ENCODE results near the gene B4GALT1.
"Not testable (repeated sequence)": the region's sequence is repeated elsewhere in the genome, so short reads cannot be mapped to it uniquely, and the experiment has no call there.

Gene B4GALT1

DNA sequence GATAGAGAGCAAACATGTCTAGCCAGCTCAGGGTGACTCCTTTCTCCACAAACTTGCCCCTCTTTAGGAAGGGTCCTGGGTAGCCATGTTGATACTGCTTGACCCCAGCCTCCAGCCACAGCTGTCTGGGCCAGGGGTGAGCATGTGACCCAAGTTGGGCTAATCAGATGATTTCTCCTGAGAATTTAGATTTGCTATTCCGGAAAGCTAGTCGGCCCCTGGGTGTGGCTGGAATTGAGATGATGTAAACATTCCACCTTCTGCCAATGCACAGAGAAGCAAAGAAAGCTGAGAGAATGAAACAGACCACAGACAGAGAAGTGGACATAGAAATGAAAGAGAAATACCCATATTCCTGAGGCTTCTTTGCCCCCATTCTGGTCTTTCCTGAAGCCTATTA lies 17.8 kb upstream of the B4GALT1 start:
- DNase-seq (ENCODE audit: low spot score), result no peak

DNA sequence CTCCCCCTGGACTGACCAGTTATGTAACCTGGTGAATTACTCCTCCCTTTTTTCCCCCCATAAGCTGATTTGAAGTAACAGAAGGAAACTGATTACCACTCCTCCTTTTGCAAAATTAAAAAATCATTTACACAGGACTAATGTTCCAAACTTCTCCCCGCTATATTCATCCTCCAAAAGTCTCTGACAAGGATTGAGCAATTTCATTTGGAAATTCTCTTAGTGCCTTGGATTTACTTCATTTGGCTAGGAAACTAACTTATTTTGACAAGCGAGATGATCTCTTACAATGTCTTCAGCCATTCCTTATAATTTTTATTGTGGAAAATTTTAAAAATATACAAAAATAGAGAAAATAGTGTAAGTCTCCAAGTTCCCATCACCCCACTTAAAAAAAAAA lies 15.4 kb upstream of the B4GALT1 start:
- no peak for DNase-seq (ENCODE audit: low spot score)

DNA sequence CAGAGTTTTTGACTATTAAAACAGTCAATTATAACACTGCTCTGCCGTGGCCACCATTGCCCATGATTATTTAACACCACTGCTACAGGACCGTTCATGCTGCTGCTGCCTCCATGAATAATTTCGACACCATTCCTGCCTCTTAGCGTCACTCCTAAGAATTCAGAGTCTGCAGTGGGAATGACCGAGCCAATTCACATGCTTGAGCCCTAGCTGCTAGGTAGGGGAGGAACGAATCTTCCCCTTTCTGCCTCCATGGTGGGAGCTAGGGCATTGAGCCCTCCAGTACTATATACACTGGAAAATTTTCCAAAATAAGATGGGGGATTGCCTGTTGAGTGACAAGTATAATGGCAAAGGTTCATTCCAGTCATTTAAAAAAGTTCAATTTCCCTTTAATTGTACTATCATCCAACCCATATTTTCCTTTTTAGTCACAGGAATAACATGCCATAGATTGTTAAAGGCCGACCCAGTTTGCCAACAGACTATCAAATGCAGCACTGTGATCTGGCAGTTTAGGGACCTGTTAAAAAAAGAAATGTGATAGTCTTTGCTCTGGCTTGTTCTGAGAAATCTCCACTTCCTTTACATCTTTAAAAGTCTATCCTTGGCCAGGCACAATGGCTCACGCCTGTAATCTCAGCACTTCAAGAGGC lies 13.5 kb upstream of the B4GALT1 start:
- DNase-seq (ENCODE audit: low spot score), result no peak

DNA sequence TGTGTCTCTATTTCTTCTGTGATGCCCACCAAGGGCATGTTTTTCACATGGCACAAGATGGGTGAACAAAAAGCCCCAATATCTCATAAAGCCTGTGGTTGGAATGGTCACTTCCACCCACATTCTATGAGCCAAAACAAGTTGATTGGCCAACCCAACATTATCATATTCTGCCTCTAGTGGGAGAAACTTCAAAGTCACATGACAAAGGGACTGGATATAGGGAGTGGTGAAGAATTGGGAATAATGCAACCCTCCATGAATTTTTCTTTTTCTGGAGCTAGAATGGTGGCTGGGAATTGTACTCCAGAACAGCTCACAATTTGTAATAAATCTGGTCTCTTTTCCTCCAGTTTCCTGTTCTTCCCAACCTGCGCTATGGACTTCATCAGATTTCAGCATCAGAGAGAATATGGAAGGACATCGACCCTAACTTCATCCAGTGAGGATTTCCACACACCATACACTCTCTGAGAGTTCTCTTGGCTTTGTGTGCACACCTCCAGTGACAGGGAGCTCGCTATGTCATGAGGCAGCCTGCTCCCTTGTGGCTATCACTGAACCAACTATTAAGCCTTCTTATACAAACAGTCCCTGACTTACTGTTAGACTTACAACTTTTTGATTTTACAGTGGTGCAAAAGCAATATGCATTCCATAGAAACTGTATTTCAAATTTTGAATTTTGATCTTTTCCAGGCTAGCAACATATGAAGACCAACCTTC lies 12.0 kb upstream of the B4GALT1 start:
- no peak for DNase-seq (ENCODE audit: low spot score)

DNA sequence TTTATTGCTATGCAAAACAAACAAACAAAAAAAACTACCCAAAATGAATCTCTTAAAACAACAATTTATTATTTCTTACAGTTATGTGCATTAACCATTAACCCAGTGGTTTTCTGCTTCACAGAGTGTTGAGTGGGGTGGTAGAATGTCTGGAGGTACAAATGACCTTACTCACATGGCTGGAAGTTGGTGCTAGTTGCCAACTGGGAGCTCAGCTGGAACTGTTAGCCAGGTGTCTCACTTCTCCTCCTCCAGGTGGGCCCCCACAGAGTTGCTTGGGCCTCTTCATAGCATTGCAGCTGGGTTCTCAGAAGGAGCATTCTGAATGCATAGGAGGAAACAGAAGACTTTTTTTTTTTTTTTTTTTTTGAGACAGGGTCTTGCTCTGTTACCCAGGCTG lies 10.5 kb upstream of the B4GALT1 start:
- DNase-seq (ENCODE audit: low spot score), result peak; percentile 95

DNA sequence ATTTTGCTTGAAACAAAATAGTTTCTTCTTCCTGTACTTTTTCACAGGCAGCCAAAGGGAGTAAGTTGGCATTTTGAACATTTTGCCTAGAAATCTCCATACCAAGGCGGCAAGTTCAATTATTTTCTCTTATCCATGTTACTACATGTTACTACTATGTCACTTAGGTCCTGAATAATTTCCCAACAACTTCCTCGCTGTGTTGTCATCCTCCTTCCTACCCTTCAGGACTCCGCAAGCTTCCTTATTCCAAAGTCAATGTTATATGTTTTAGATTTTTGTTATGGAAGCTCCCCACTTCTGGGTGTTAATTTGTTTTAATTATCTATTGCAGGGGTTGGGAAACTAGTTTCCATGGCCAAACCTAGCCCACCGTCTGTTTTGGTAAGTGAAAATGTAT lies 9.9 kb upstream of the B4GALT1 start:
- no peak for DNase-seq (ENCODE audit: low spot score)

DNA sequence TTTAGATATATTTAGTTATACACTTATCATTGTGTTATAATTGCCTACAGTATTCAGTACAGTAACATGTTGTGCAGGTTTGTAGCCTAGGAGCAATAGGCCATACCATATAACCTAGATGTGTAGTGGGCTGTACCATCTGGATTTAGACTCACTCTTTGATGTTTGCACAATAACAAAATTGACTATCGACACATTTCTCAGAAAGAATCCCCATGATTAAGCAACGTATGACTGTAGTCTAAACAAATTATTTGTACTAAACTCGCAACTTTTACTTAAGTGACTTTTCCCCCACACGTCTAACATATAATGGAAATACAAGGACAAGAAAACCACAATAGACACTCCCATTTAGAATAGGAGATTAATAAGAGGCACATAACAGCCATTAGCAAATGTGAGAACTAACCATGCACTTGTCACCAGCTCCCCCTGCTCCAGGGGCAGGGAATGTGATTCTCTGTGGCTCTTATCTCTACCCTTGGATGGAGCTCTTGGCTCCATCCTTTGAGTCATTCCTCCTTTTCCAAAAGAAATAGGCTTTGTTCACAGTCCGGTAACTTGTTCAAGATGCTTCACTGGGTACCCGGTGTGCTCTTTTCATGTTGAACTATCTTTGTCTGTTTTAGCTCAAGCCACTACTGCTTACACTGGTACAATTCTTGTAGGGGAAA lies 8.7 kb upstream of the B4GALT1 start:
- peak; percentile 72 for DNase-seq (ENCODE audit: low spot score)

DNA sequence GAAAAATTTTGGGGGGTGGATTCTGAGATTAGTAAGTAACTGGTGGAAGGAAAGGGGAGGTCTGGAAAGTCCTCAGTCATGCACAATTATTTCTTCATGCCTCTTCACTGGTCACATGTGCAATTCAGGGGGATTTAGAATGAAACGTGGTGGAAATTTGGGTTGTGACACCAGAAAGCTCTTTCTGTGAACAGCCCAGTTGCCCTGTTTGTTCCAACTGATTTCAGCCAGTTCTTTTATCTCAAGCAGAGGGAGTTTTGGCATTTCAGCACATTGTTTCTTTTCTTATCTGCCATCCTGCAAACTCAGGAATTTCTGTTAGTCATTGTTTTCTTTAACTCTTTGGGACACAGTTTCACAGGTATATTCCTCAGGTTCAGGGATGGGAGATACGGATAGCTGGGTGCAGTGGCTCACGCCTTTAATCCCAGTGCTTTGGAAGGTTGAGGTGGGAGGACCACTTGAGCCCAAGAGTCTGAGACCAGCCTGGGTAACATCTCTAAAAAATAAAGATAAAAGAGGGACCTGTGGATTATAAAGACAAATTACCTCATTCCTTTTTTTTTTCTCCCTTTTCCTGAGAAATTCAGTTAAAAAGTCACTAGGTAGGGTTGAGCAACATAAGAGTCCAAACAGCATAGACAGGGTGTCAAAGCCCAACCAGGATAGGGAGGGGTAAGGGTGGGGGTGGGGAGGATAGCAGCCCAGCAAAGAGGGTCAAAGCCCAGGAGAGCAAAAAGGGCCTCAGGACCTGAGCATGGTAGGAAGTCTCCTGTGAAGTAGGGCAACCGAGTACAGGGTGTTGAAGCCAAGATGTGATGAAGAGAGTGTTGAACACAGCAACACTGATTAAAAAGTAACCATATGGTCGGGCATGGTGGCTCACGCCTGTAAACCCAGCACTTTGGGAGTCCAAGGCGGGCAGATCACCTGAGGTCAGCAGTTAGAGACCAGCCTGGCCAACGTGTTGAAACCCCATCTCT lies 5.4 kb upstream of the B4GALT1 start:
- peak; percentile 81 for DNase-seq (ENCODE audit: low spot score)

DNA sequence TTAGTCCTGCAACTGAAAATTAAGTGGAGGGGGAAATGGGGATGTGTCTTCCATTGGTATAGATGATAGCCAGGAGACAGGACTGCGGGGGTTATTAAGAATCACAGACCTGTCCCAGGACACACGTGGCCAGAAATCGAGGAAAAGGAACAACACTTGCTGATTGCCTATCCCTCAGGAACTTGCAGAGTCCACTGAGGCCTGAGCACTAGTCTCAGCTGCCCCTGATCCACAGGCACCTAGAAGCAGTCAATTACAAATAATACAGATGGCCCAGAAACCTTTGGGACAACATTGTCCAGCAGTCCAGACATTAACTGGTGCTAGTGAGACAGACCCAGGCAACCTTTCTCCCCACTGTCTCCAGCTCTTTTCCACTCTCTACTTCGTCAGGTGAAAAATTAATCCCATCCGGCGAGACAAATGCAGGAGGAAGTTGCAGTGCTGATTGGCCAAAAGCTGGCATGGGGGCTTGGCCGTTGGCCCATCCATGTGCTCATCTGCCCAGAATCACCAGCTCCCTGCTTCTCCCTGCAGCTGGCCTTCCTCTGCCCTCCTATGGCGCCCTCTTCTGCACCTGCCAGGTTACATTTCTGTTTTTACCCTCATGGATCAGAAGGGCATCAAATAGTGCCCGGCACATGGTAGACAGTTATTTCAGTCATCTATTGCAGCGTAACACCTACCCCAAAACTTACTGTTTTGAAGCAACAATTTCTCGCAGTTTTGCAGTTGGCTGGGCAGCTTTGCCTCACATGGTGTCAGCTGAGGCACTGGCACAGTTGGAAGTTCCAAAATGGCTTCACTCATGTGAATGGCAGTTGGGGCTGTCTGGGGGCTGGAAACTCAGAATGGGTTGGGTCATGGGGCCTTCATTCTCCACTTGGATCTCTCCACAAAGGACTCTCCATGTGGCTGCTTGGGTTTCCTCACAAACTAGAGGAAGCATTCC lies 3.6 kb upstream of the B4GALT1 start:
- DNase-seq (ENCODE audit: low spot score), result peak; percentile 83

DNA sequence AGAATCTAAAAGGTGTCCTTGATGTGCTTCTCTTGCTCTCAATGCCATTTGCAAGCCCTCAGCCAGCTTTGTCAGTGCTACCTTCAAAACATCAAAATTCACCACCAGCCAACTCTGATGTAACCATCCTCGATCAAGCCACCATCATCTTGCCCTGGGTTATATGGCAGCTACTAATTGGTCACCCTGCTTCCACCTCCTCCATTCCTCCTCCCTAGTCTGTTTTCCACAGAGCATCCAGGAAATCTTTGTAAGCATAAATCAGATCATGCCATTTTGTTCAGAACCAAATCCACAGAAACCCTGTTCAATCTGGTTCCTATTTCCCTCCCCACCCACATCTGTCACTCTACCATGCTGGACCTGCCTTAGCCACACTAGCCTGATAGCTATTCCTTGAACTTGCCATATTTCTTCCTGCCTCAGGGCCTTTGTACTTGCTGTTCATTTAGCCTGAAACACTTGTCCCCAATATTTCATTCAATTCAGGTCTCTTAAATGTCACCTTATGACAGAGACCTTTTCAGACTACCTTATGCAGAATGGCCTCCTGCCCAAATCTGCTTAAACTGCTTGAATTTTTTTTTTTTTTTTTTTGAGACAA lies 1.9 kb upstream of the B4GALT1 start:
- DNase-seq (ENCODE audit: low spot score), result no peak

DNA sequence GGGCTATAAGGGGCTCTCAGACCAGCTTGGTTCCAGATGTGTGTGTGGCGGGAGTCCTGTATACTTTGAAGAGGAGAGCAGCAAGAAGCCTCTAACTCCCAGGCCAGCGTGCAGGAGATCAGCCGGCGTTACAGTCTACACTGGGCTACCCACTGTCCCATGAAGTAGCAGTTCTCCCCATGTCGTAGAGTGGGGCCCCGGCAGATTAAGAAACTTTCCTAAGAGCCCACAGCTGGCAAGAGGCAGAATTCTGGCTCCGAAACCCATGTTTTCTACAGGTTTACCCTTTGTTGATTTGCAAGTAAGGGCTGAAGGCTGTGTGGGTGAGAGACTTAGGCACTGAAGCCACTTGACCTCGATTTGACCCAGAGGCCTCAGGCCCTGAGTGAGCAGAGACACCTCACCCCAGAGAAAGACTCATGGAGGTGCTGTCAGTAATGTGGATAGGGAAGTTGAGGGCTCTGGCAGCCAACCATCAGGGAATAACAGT lies 881 bp upstream of the B4GALT1 start:
- no peak for DNase-seq (ENCODE audit: low spot score)

DNA sequence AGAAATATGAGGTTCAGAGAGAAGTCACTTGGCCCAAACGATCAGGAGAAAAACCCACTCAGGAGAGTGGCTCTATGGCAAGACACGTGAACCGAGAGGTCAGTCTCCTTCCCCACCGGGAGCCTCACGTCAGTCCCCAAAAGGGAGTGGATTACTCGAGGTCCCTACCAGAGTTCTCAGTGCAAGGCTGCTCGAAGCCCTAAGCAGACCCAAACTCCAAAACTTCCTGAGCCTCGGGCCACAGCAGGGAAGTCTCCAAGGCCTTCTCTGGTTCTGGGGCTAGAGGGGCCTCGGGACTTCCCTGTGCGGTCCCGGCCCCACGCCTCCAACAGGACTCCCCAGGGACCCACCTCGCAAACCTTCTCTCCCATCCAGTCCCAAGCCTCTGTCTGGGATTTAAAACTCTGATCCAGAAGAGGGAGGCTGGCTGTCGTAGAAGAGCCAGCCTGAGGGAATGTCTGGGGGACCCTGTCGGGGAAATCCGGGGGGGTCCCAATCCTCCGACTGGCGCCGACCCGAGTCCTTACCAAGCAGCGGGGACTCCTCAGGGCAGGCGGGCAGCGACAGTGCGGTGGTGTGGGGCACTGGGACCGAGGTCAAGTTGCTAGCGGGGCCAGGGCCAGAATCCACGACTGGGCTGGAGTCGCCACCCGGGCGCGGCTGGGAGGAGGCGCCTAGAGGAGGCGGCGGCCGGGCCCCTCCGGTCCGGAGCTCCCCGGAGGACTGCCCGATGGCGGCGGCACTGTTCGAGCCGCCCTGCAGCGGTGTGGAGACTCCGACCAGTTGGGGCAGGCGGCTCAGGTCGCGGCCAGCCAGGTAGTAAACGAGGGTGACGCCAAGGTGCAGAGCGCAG lies 679 bp downstream of the B4GALT1 start:
- DNase-seq (ENCODE audit: low spot score), result no peak

DNA sequence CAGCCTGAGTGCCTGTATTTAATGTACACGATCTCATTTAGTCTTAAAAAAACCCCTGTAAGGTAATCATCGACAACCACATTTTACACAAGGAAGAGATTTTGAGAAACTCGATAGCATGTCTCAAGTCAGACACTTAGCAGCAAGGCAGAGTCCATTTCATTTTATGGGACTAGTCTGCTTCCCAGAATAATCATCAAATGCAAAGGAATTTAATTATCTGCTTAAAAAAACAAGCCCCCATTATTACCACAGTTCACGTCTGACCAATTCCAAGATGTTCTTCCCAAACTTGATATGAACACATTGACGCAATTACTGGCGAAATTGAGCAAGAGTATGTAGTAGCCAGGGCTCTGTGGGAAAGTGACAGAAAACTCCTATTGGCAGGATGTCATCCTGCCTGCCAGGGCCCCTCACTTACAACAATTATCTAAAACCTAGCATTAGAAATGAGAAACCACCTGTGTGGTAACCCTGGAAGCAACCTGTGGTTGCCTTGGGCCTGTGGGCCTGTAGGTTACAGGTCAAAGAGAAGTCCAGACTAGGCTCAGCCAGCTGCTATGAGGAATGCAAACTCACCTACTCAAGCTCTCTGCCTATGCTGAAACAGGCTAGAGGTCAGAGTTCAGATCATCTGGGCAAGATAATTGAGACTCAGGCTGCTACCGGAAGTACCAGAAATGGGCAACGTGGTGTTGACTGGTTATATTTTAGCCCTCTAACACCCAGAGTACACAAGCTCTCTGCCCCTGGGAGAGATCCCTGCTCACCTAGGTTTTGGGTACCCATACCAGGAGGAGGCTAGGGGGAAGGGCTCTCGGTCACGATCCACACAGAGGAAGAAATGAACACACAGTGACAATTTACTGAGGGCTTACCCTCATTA lies 1.6 kb downstream of the B4GALT1 start:
- DNase-seq (ENCODE audit: low spot score), result peak; percentile 70

DNA sequence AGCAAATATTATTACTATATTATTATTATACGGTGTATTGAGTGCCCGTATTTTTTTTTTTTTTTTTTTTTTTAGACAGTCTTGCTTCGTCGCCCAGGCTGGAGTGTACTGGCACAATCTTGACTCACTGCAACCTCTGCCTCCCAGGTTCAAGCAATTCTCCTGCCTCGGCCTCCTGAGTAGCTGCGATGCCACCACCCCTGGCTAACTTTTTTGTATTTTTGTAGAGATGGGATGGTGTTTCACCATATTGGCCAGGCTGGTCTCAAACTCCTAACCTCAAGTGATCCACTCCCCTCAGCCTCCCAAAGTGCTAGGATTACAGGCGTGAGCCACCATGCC lies 2.2 kb downstream of the B4GALT1 start:
- not testable (repeated sequence) for DNase-seq (ENCODE audit: low spot score)

DNA sequence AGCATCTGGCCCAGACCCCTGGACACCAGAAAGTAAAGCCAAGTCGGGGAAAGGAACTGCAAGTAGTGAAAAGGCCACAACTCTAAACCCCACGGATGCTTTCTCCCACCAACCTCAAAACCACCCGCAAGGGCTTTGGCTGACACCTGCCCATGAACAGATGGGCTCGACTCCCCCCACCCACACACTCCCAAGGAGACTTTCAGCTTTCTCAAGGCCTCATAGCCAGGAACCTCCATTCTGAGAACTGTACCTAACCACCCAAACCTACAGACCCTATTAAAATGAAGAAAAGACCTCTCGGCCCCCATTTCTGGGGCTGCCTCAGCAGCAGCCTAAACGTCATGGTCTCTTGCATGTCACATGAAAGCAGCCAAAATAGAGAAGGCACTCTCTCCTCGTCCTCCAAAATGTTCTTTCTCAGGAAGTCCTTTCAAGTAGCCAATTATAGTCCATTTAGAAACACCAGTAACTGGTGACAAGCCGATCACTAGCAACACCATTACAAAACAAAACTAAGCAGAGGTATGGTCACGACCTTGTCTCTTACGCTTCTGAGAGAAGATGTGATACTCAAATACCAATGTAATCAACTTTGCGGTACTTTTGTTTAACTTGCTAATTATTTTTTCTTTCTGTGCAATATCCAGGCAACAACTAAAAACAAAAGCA lies 2.9 kb downstream of the B4GALT1 start:
- DNase-seq (ENCODE audit: low spot score), result no peak

DNA sequence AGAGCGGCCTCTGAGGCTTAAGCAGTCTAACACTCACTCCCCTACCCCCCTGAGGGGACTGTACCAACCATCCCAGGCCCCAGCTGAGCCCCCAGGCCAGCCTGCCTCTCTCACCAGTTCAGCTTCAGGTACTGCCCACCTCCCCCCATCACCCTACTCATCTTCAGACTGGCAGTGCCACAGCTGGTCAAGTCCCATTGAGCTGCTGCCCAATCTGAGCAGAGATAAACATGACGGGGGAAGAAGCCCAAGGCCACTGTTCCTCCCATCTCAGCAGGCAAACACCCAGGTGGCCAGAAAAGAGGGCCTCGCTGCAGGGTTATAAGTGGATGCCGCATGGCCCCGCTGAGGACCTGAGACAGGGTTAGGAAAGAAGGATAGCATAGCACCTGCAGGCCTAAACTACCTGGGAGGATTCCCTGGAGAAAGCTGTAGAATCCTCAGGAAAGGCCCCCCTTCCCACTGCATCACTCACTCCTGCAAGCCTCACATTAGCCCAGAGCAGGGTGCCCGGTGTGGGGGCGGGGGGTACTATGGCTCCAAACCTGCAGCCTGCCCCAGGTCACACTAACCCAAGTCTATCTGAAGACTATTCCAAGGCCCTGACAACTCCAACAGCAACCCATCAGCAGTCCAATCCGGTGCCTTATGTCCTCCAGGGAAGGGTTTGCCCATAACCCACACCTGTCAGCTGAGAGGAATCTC lies 3.6 kb downstream of the B4GALT1 start:
- DNase-seq (ENCODE audit: low spot score), result no peak

DNA sequence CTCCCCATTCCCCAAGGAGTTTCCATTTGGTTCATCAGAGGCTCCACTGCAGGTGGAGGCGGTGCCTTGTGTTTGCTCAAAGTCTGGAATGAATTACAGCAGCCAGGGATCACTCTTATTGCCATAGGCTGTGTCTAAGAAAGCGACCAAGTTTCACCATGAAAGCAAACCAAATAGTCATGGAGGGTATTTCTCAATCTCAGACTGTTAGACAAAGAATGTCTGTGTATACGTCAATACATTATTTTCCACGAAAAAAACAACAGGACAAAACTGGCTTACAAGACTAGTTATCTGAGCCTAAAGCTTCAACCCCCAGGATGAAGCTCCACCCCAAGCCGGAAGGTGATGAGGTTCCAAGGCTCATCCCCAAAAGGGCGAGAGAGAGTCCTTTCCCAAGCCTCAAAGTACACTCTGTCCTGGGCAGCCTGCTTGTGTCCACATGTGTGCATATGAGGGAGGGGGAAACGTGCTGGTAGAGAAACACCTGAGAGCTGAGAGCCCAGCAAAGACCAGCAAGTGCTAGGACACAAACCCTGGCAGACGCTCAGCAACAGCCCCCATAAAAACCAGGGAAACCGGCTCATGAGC lies 4.3 kb downstream of the B4GALT1 start:
- DNase-seq (ENCODE audit: low spot score), result no peak
